Activated CD8-positive, alpha-beta memory T cell treated with anti-CD3 and anti-CD28 coated beads, Interleukin-2, amount 50 U/mL, for 1 hour (primary cell): ENCODE data around the gene BTBD9.

Experiments used
- DNase-seq: peaks from one replicate; pipeline ENCODE4 v3.0.0-alpha.2; 2020; ENCODE audit errors: extremely low read depth

The BTBD9 gene

GRCh38 chr6:38178584-38178886 is 461.2 kb downstream of the BTBD9 start:
- no peak for DNase-seq

GRCh38 chr6:38177882-38178583 is 461.7 kb downstream of the BTBD9 start:
- DNase-seq: no peak

- DNase-seq: no peak
Measured at GRCh38 chr6:38176797-38177751, 462.7 kb downstream of the BTBD9 start.

GRCh38 chr6:38175786-38176185 is 463.9 kb downstream of the BTBD9 start:
- DNase-seq: no peak

GRCh38 chr6:38174806-38175495 is 464.8 kb downstream of the BTBD9 start:
- DNase-seq: no peak

GRCh38 chr6:38174315-38174714 is 465.4 kb downstream of the BTBD9 start:
- no peak for DNase-seq

GRCh38 chr6:38173909-38174308 is 465.8 kb downstream of the BTBD9 start:
- no peak for DNase-seq

- no peak for DNase-seq
Measured at GRCh38 chr6:38172739-38173410, 466.9 kb downstream of the BTBD9 start.

- no peak for DNase-seq
Measured at GRCh38 chr6:38171997-38172738, 467.6 kb downstream of the BTBD9 start.

- DNase-seq: no peak
Measured at GRCh38 chr6:38170666-38171355, 468.9 kb downstream of the BTBD9 start.

GRCh38 chr6:38169977-38170526 is 469.7 kb downstream of the BTBD9 start:
- no peak for DNase-seq

- DNase-seq: no peak
Measured at GRCh38 chr6:38169221-38169976, 470.3 kb downstream of the BTBD9 start.

- no peak for DNase-seq
Measured at GRCh38 chr6:38168699-38169098, 471.0 kb downstream of the BTBD9 start.

- no peak for DNase-seq
Measured at GRCh38 chr6:38168126-38168525, 471.6 kb downstream of the BTBD9 start.

GRCh38 chr6:38167598-38167997 is 472.1 kb downstream of the BTBD9 start:
- no peak for DNase-seq

- no peak for DNase-seq
Measured at GRCh38 chr6:38166411-38167240, 473.1 kb downstream of the BTBD9 start.

- no peak for DNase-seq
Measured at GRCh38 chr6:38164671-38165108, 475.0 kb downstream of the BTBD9 start.

- DNase-seq: no peak
Measured at GRCh38 chr6:38164131-38164481, 475.6 kb downstream of the BTBD9 start.
